Liver (tissue), 9 donors: ENCODE measurements around the gene RAD51B. TPM values are rescaled to one million over a fixed set of nuclear protein-coding genes. Genes with fewer than 3 reads are reported as not detected.
A peak's percentile ranks its signal among the peaks of the same experiment; 100 is the strongest.

Experiments used
- DNase-seq: peaks from one replicate; pipeline ENCODE4 v3.0.0-alpha.2; 2017; ENCODE audit warnings: low spot score
- H3K27ac ChIP-seq, 2 donors: one replicate each; pipeline ENCODE4 v1.7.0; 2013; ENCODE audit warnings: inconsistent platforms in 2 of 2, low read length in 2 of 2, control low read depth in 1 of 2, low read depth in 1 of 2, mild to moderate bottlenecking in 1 of 2
- H3K27me3 ChIP-seq, 4 donors: one replicate each; pipeline versions ENCODE4 v1.6.1 to v1.7.0; 2013; ENCODE audit warnings: low read length in 3 of 4, inconsistent platforms in 1 of 4, mild to moderate bottlenecking in 1 of 4, moderate library complexity in 1 of 4; ENCODE audit not compliant: control insufficient read depth in 4 of 4, insufficient read depth in 4 of 4
- H3K36me3 ChIP-seq, 4 donors: one replicate each; pipeline versions ENCODE4 v1.6.1 to v1.7.0; 2013; ENCODE audit warnings: low read length in 3 of 4, mild to moderate bottlenecking in 3 of 4, low read depth in 1 of 4, moderate library complexity in 1 of 4; ENCODE audit not compliant: control insufficient read depth in 4 of 4, insufficient read depth in 3 of 4
- H3K4me1 ChIP-seq, 4 donors: one replicate each; pipeline versions ENCODE4 v1.6.1 to v1.7.0; 2013; ENCODE audit warnings: low read length in 3 of 4, mild to moderate bottlenecking in 3 of 4, moderate library complexity in 1 of 4; ENCODE audit not compliant: control insufficient read depth in 4 of 4, insufficient read depth in 4 of 4
- H3K4me3 ChIP-seq, 3 donors: one replicate each; pipeline versions ENCODE4 v1.6.1 to v1.7.0; 2013; ENCODE audit warnings: low read length in 3 of 3, control low read depth in 1 of 3, low read depth in 1 of 3, mild to moderate bottlenecking in 1 of 3
- H3K9ac ChIP-seq, 2 donors: one replicate each; pipeline ENCODE4 v1.7.0; 2013; ENCODE audit warnings: low read length in 2 of 2, mild to moderate bottlenecking in 2 of 2, moderate library complexity in 2 of 2, control low read depth in 1 of 2, low read depth in 1 of 2
- H3K9me3 ChIP-seq, 4 donors: one replicate each; pipeline versions ENCODE4 v1.6.1 to v1.7.0; 2013; ENCODE audit warnings: low read length in 3 of 4; ENCODE audit not compliant: control insufficient read depth in 4 of 4
- ATF3 ChIP-seq: IDR thresholded peaks from 2 replicates; pipeline ENCODE4 v1.6.1; 2016; ENCODE audit warnings: antibody characterized with exemption
- EGR1 ChIP-seq, 2 donors: IDR thresholded peaks; 2 replicates each; pipeline ENCODE4 v1.6.1; 2016 to 2018; ENCODE audit warnings: antibody characterized with exemption in 2 of 2, low read depth in 2 of 2
- FOXA1 ChIP-seq: IDR thresholded peaks from 2 replicates; pipeline ENCODE4 v1.6.1; 2016; ENCODE audit warnings: antibody characterized with exemption
- FOXA2 ChIP-seq: IDR thresholded peaks from 2 replicates; pipeline ENCODE4 v1.6.1; 2016; ENCODE audit warnings: antibody characterized with exemption
- GABPA ChIP-seq, 2 donors: IDR thresholded peaks in 1 of 2; conservative IDR thresholded peaks in 1 of 2; 2 replicates each; pipeline ENCODE4 v1.6.1; 2016; ENCODE audit warnings: antibody characterized with exemption in 2 of 2, mild to moderate bottlenecking in 1 of 2, moderate library complexity in 1 of 2
- HNF4A ChIP-seq, 2 donors: conservative IDR thresholded peaks; 2 replicates each; pipeline ENCODE4 v1.6.1; 2016; ENCODE audit warnings: antibody characterized with exemption in 2 of 2, mild to moderate bottlenecking in 2 of 2
- HNF4G ChIP-seq: IDR thresholded peaks from 2 replicates; pipeline ENCODE4 v1.6.1; 2016; ENCODE audit warnings: antibody characterized with exemption
- JUND ChIP-seq, 2 donors: IDR thresholded peaks; 2 replicates each; pipeline ENCODE4 v1.6.1; 2016; ENCODE audit warnings: antibody characterized with exemption in 2 of 2
- NR2F2 ChIP-seq: IDR thresholded peaks from 2 replicates; pipeline ENCODE4 v1.6.1; 2016; ENCODE audit warnings: antibody characterized with exemption
- RAD21 ChIP-seq, 2 donors: IDR thresholded peaks; 2 replicates each; pipeline ENCODE4 v1.6.1; 2016; ENCODE audit warnings: antibody characterized with exemption in 2 of 2, mild to moderate bottlenecking in 2 of 2
- RXRA ChIP-seq, 2 donors: IDR thresholded peaks; 2 replicates each; pipeline ENCODE4 v1.6.1; 2017 to 2018; ENCODE audit warnings: antibody characterized with exemption in 2 of 2, mild to moderate bottlenecking in 1 of 2
- SP1 ChIP-seq: IDR thresholded peaks from 2 replicates; pipeline ENCODE4 v1.6.1; 2018; ENCODE audit warnings: antibody characterized with exemption, mild to moderate bottlenecking
- TAF1 ChIP-seq: conservative IDR thresholded peaks from 2 replicates; pipeline ENCODE4 v1.6.1; 2016; ENCODE audit warnings: antibody characterized with exemption, mild to moderate bottlenecking
- YY1 ChIP-seq: IDR thresholded peaks from 2 replicates; pipeline ENCODE4 v1.6.1; 2016; ENCODE audit warnings: antibody characterized with exemption, mild to moderate bottlenecking
- WGBS: extraction: QIAGEN DNeasy Blood & Tissue Kit; methylation state at CpG from one replicate; pipeline ENCODE4 v1.1.7; 2013; 5-methylcytosine and 5-hydroxymethylcytosine counted together
- polyA plus RNA-seq, 2 donors: library from polyadenylated mRNA; stranded (reverse) in 1 of 2; unstranded in 1 of 2; fragments of 200-250 nt in 1 of 2; fragments of >200 nt in 1 of 2; fragmentation: Nextera tagmentation in 1 of 2; extraction: Ambion mirVana in 1 of 2; gene quantifications; one replicate each; pipeline versions ENCODE4 v1.2.1 to v1.2.3, GENCODE V29; 2013 to 2015
- total RNA-seq, 2 donors: library from RNA; depleted of rRNA; stranded (reverse); fragments of >200 nt; gene quantifications; one replicate each; pipeline ENCODE4 v1.2.3, GENCODE V29; 2014
- TF ChIP-seq, protein P1 (sequence below): fragments of 150-350 bp; IDR thresholded peaks from 2 replicates; pipeline ENCODE4 v1.5.1; 2017; ENCODE audit warnings: improper control_type of control experiment, low read depth, low read length; ENCODE audit not compliant: missing input control
- TF ChIP-seq, protein P2 (sequence below): IDR thresholded peaks from 2 replicates; pipeline ENCODE4 v1.6.1; 2016; ENCODE audit warnings: antibody characterized with exemption
- TF ChIP-seq, protein P3 (sequence below): IDR thresholded peaks from 2 replicates; pipeline ENCODE4 v1.6.1; 2016; ENCODE audit warnings: antibody characterized with exemption, mild to moderate bottlenecking
- TF ChIP-seq, protein P4 (sequence below): IDR thresholded peaks from 2 replicates; pipeline ENCODE4 v1.6.1; 2016; ENCODE audit warnings: antibody characterized with exemption
- donor health status: healthy.
- donor health status: healthy.
- donor health status: healthy.
- donor health status: healthy.
- donor health status: healthy.

RAD51B gene
- total and polyA plus RNA-seq, 4 donors, result 0.81 to 12.9 (median 2.4) TPM

GRCh38 chr14:68679746-68680467 lies 860.3 kb downstream of the RAD51B start (continued):
- TF ChIP-seq FOXA2 (peak; percentile 8), EGR1 (IDR thresholded peaks at IDR 0.05; ENCODE audit: low read depth in 2 of 2) (peak in 1 of 2 donors; percentile 31), YY1 (peak; percentile 90), NR2F2 (no peak)
- TF ChIP-seq, protein P1, sequence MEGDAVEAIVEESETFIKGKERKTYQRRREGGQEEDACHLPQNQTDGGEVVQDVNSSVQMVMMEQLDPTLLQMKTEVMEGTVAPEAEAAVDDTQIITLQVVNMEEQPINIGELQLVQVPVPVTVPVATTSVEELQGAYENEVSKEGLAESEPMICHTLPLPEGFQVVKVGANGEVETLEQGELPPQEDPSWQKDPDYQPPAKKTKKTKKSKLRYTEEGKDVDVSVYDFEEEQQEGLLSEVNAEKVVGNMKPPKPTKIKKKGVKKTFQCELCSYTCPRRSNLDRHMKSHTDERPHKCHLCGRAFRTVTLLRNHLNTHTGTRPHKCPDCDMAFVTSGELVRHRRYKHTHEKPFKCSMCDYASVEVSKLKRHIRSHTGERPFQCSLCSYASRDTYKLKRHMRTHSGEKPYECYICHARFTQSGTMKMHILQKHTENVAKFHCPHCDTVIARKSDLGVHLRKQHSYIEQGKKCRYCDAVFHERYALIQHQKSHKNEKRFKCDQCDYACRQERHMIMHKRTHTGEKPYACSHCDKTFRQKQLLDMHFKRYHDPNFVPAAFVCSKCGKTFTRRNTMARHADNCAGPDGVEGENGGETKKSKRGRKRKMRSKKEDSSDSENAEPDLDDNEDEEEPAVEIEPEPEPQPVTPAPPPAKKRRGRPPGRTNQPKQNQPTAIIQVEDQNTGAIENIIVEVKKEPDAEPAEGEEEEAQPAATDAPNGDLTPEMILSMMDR, result no peak

GRCh38 chr14:68680541-68681051 lies 861.0 kb downstream of the RAD51B start:
- WGBS, result 23% methylated on average over 9 of the region's 9 CpGs
- Histone ChIP-seq H3K4me1 (peaks cover 4 to 18% (median 9%) of the 10 kb centered on the region in 4 donors), H3K27ac (peak overlapping the region; percentile 86 to 93), H3K27me3 (no peaks in the 10 kb centered on the region), H3K9ac (peak overlapping the region; percentile 24 to 90), H3K36me3 (no peaks in the 10 kb centered on the region), H3K9me3 (no peaks in the 10 kb centered on the region), H3K4me3 (no peak overlapping the region)
- TF ChIP-seq EGR1 (IDR thresholded peaks at IDR 0.05; ENCODE audit: low read depth in 2 of 2) (peak in 1 of 2 donors; percentile 68), NR2F2 (peak; percentile 21), FOXA2 (peak; percentile 83), RAD21 (IDR thresholded peaks at IDR 0.05) (peak; percentile 70 to 77), SP1 (peak; percentile 81), JUND (IDR thresholded peaks at IDR 0.05) (peak; percentile 60 to 78), FOXA1 (peak; percentile 60), GABPA (IDR thresholded peaks at IDR 0.05 in 1 of 2, conservative IDR thresholded peaks at IDR 0.05 in 1 of 2) (peak in 1 of 2 donors; percentile 32), ATF3 (no peak), HNF4G (no peak), YY1 (peak; percentile 92), RXRA (IDR thresholded peaks at IDR 0.05) (peak; percentile 67 to 90), TAF1 (peak; percentile 88), HNF4A (conservative IDR thresholded peaks at IDR 0.05) (peak; percentile 63 to 81)
- TF ChIP-seq, protein P1, result no peak
- TF ChIP-seq, protein P2, sequence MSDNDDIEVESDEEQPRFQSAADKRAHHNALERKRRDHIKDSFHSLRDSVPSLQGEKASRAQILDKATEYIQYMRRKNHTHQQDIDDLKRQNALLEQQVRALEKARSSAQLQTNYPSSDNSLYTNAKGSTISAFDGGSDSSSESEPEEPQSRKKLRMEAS, result peak; percentile 77
- TF ChIP-seq, protein P3, sequence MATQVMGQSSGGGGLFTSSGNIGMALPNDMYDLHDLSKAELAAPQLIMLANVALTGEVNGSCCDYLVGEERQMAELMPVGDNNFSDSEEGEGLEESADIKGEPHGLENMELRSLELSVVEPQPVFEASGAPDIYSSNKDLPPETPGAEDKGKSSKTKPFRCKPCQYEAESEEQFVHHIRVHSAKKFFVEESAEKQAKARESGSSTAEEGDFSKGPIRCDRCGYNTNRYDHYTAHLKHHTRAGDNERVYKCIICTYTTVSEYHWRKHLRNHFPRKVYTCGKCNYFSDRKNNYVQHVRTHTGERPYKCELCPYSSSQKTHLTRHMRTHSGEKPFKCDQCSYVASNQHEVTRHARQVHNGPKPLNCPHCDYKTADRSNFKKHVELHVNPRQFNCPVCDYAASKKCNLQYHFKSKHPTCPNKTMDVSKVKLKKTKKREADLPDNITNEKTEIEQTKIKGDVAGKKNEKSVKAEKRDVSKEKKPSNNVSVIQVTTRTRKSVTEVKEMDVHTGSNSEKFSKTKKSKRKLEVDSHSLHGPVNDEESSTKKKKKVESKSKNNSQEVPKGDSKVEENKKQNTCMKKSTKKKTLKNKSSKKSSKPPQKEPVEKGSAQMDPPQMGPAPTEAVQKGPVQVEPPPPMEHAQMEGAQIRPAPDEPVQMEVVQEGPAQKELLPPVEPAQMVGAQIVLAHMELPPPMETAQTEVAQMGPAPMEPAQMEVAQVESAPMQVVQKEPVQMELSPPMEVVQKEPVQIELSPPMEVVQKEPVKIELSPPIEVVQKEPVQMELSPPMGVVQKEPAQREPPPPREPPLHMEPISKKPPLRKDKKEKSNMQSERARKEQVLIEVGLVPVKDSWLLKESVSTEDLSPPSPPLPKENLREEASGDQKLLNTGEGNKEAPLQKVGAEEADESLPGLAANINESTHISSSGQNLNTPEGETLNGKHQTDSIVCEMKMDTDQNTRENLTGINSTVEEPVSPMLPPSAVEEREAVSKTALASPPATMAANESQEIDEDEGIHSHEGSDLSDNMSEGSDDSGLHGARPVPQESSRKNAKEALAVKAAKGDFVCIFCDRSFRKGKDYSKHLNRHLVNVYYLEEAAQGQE, result peak; percentile 93
- TF ChIP-seq, protein P4, sequence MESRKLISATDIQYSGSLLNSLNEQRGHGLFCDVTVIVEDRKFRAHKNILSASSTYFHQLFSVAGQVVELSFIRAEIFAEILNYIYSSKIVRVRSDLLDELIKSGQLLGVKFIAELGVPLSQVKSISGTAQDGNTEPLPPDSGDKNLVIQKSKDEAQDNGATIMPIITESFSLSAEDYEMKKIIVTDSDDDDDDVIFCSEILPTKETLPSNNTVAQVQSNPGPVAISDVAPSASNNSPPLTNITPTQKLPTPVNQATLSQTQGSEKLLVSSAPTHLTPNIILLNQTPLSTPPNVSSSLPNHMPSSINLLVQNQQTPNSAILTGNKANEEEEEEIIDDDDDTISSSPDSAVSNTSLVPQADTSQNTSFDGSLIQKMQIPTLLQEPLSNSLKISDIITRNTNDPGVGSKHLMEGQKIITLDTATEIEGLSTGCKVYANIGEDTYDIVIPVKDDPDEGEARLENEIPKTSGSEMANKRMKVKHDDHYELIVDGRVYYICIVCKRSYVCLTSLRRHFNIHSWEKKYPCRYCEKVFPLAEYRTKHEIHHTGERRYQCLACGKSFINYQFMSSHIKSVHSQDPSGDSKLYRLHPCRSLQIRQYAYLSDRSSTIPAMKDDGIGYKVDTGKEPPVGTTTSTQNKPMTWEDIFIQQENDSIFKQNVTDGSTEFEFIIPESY, result peak; percentile 80
- DNase-seq, result no peak
